PFSK-1 (cell line): ENCODE data around the gene EPG5.

Experiments used
- FOXP2 ChIP-seq: optimal IDR thresholded peaks from 2 replicates; pipeline ENCODE3; 2011; ENCODE audit warnings: borderline replicate concordance, control low read depth, inconsistent platforms; ENCODE audit not compliant: insufficient read depth; ENCODE audit errors: extremely low read length, extremely low read depth
- POLR2AphosphoS5 ChIP-seq: IDR thresholded peaks from 2 replicates; pipeline ENCODE4 v1.6.1; 2012; ENCODE audit warnings: low read depth, mild to moderate bottlenecking, control low read depth, low read length, moderate library complexity
- REST ChIP-seq, 2 experiments: IDR thresholded peaks; 2 replicates each; pipeline versions ENCODE4 v1.6.1 to v1.8.0; 2011 to 2012; ENCODE audit warnings: low read depth in 2 of 2, low read length in 2 of 2, control low read depth in 1 of 2, inconsistent platforms in 1 of 2, mild to moderate bottlenecking in 1 of 2, moderate library complexity in 1 of 2; ENCODE audit not compliant: insufficient read depth in 1 of 2
- SIN3A ChIP-seq: IDR thresholded peaks from 2 replicates; pipeline ENCODE4 v1.6.1; 2012; ENCODE audit warnings: mild to moderate bottlenecking, low read length, moderate library complexity, borderline replicate concordance; ENCODE audit not compliant: insufficient read depth
- TAF1 ChIP-seq: IDR thresholded peaks from 2 replicates; pipeline ENCODE4 v1.6.1; 2012; ENCODE audit warnings: low read length, control low read depth, borderline replicate concordance; ENCODE audit not compliant: insufficient read depth

EPG5 gene

DNA sequence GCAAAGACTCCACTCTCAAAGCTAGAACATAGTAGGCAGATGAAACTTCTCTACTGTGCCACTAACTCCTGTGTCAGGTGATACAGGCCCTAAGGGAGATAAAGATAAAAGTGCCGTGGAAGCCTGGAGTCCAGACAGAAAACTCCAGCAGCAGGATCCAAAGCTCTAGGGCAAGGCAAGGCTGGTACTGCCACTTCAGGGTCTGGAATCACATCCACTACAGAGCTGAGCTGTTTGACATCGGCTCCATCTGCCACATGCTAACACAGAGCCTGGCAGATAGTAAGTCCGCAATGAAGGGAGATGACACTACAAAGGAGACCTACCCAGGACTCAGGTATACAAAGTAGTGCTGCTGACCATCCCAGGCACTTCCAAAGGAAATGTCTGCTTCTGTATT, 34.4 kb downstream of the EPG5 start:
- TF ChIP-seq TAF1, result no peak
- no peak for TF ChIP-seq POLR2AphosphoS5
- no peak for TF ChIP-seq SIN3A
- TF ChIP-seq FOXP2, result no peak
- no peak for TF ChIP-seq REST (IDR thresholded peaks at IDR 0.05; ENCODE audit: insufficient read depth in 1 of 2, low read depth in 2 of 2, low read length in 2 of 2)

- TF ChIP-seq SIN3A (no peak), FOXP2 (no peak), POLR2AphosphoS5 (no peak), REST (IDR thresholded peaks at IDR 0.05; ENCODE audit: insufficient read depth in 1 of 2, low read depth in 2 of 2, low read length in 2 of 2) (no peak)
These were observed 36.2 kb downstream of the EPG5 start for GRCh38 chr18:45930963-45931362.

GRCh38 chr18:45926691-45927090, 40.4 kb downstream of the EPG5 start:
- TF ChIP-seq SIN3A, result no peak

DNA sequence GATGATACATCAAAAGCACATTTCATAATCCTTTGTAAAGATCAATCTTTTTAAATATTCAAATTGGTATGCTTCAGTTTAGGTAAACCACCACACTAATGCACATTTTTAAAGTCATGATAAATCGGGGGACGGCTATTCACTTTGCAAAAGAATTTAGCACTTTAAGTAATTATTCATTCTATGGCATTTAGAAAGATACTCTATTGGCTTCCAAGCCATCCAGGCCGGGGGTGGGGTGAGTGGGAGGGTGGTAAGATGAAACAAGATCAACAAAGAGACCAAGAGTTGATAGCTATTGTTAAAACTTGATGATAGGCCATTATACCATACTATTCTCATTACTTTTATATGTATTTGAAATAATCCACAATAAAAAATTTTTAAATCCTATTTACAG, 41.0 kb downstream of the EPG5 start:
- TF ChIP-seq SIN3A (no peak), POLR2AphosphoS5 (no peak), FOXP2 (no peak), REST (IDR thresholded peaks at IDR 0.05; ENCODE audit: insufficient read depth in 1 of 2, low read depth in 2 of 2, low read length in 2 of 2) (no peak), TAF1 (no peak)

GRCh38 chr18:45923138-45923537, 44.0 kb downstream of the EPG5 start:
- TF ChIP-seq FOXP2, result no peak
- no peak for TF ChIP-seq SIN3A
- no peak for TF ChIP-seq TAF1
- no peak for TF ChIP-seq POLR2AphosphoS5
- no peak for TF ChIP-seq REST (IDR thresholded peaks at IDR 0.05; ENCODE audit: insufficient read depth in 1 of 2, low read depth in 2 of 2, low read length in 2 of 2)
